Thoracic aorta (tissue), 2 donors: ENCODE data around the gene KPNA2. TPM values are rescaled to one million over a fixed set of nuclear protein-coding genes. Genes with fewer than 3 reads are reported as not detected.

ENCODE experiments used
- ATAC-seq: fragments of 150-250 bp; one replicate; pipeline ENCODE4 v1.8.0; 2017; ENCODE audit warnings: low read depth; ENCODE audit not compliant: insufficient number of reproducible peaks, low FRiP score
- DNase-seq: peaks from one replicate; pipeline ENCODE4 v3.0.0-alpha.2; 2020; ENCODE audit warnings: low spot score
- H3K27ac ChIP-seq, 2 donors: fragments of 200-600 bp; sonication (generic); 1 replicate in 1 of 2; 2 replicates in 1 of 2; pipeline ENCODE4 v1.5.1; 2016; ENCODE audit warnings: mild to moderate bottlenecking in 2 of 2, moderate library complexity in 2 of 2
- H3K27me3 ChIP-seq: fragments of 200-600 bp; sonication (generic); replicated peaks from 2 replicates; pipeline ENCODE4 v1.6.0; 2016; ENCODE audit warnings: mild to moderate bottlenecking; ENCODE audit not compliant: insufficient read depth
- H3K36me3 ChIP-seq: fragments of 200-600 bp; sonication (generic); one replicate; pipeline ENCODE4 v1.5.1; 2016
- H3K4me1 ChIP-seq, 2 donors: fragments of 200-600 bp; sonication (generic); 1 replicate in 1 of 2; 2 replicates in 1 of 2; pipeline versions ENCODE4 v1.5.1 to v1.6.0; 2016; ENCODE audit warnings: low read depth in 2 of 2, mild to moderate bottlenecking in 1 of 2; ENCODE audit not compliant: control insufficient read depth in 1 of 2
- H3K4me3 ChIP-seq: fragments of 200-600 bp; sonication (generic); 2 replicates; pipeline ENCODE4 v1.5.1; 2016; ENCODE audit warnings: mild to moderate bottlenecking
- H3K9me3 ChIP-seq: fragments of 200-600 bp; sonication (generic); 2 replicates; pipeline ENCODE4 v1.5.1; 2016
- CTCF ChIP-seq: fragments of 200-600 bp; sonication (generic); IDR thresholded peaks from one replicate; pipeline ENCODE4 v1.5.1; 2019; ENCODE audit warnings: antibody characterized with exemption
- total RNA-seq, 2 donors: library from RNA; depleted of rRNA; stranded (reverse); fragments of >200 nt; gene quantifications; one replicate each; pipeline versions ENCODE4 v1.1.0 to v1.2.3, GENCODE V29; 2016

The KPNA2 gene
- total RNA-seq, 2 donors from 2014 or later: 11.9 to 29.9 TPM

DNA sequence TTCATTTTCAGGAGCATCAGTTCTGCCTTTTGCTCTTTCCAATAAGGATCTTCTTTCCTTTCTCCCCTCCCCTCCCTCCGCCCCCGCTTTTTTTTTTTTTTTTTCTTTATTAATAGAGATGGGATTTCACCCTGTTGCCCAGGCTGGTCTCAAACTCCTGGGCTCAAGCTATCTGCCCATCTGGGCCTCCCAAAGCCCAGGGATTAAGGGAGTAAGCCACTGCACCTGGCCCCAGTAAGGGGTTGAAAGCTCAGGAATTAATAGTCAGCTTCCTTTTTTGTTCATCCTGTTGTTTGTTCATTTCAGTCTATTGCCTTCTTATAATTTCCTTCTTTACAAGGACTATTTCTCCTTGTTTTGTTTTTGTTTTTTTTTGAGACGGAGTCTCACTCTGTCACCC is 31.3 kb upstream of the KPNA2 start:
- ATAC-seq: no peak
- no peak for DNase-seq
- H3K27ac ChIP-seq: no peak overlapping the region

GRCh38 chr17:68006797-68007196 is 28.7 kb upstream of the KPNA2 start:
- H3K27me3 ChIP-seq: no peaks in the 10 kb centered on the region
- TF ChIP-seq CTCF: no peak
- no peak overlapping the region for H3K27ac ChIP-seq
- ATAC-seq (no peak), DNase-seq (no peak)
- H3K9me3 ChIP-seq: no peaks in the 10 kb centered on the region
- H3K4me1 ChIP-seq: no peaks in the 10 kb centered on the region
- H3K4me3 ChIP-seq: no peak overlapping the region
- no peaks in the 10 kb centered on the region for H3K36me3 ChIP-seq

More for the DNA sequence above, 31.3 kb upstream of the KPNA2 start:
- Histone ChIP-seq H3K9me3 (no peaks in the 10 kb centered on the region), H3K27me3 (no peaks in the 10 kb centered on the region), H3K4me3 (no peak overlapping the region), H3K4me1 (no peaks in the 10 kb centered on the region), H3K36me3 (no peaks in the 10 kb centered on the region)
- TF ChIP-seq CTCF: no peak

DNA sequence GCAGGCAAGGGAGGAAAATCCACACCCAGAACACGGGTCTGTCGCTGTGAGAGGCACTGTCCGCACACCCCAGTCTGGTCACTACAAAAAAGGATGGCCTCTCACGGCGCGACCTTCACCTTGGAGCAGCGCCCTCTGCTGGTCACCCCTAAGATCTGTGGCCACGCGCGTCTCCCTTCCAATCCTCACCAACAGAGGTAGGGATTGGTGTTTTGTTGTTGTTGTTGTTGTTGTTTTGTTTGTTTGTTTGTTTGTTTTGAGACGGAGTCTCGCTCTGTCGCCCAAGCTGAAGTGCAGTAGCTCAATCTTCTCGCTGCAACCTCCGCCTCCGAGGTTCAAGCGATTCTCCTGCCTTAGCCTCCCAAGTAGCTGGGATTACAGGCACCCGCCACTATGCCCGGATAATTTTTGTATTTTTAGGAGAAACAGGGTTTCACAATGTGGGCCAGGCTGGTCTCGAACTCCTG is 24.3 kb upstream of the KPNA2 start:
- DNase-seq (no peak), ATAC-seq (no peak)
- no peaks in the 10 kb centered on the region for H3K4me1 ChIP-seq
- peak overlapping the region; percentile 43 for H3K4me3 ChIP-seq
- H3K9me3 ChIP-seq: no peaks in the 10 kb centered on the region
- peak; percentile 55 for TF ChIP-seq CTCF
- H3K27ac ChIP-seq: no peak overlapping the region
- H3K36me3 ChIP-seq: no peaks in the 10 kb centered on the region
- H3K27me3 ChIP-seq: no peaks in the 10 kb centered on the region

- no peak for TF ChIP-seq CTCF
- no peaks in the 10 kb centered on the region for H3K36me3 ChIP-seq
- H3K4me1 ChIP-seq: no peaks in the 10 kb centered on the region
- no peak overlapping the region for H3K4me3 ChIP-seq
- ATAC-seq: no peak
- H3K27me3 ChIP-seq: no peaks in the 10 kb centered on the region
- H3K9me3 ChIP-seq: no peaks in the 10 kb centered on the region
- H3K27ac ChIP-seq: no peak overlapping the region
- DNase-seq: no peak
Observed at GRCh38 chr17:68013385-68013784, 22.1 kb upstream of the KPNA2 start.

GRCh38 chr17:68015081-68015723 is 20.3 kb upstream of the KPNA2 start:
- DNase-seq (no peak), ATAC-seq (no peak)
- H3K4me3 ChIP-seq: no peak overlapping the region
- TF ChIP-seq CTCF: no peak
- no peak overlapping the region for H3K27ac ChIP-seq
- H3K36me3 ChIP-seq: no peaks in the 10 kb centered on the region
- H3K9me3 ChIP-seq: no peaks in the 10 kb centered on the region
- no peaks in the 10 kb centered on the region for H3K4me1 ChIP-seq
- no peaks in the 10 kb centered on the region for H3K27me3 ChIP-seq
